Adrenal gland (tissue), 5 donors: ENCODE results near the gene CLRN2.

Source experiments
- CTCF ChIP-seq, 6 experiments: fragments of 450-650 bp in 4 of 6; fragments of 200-600 bp in 2 of 6; sonication (generic) in 1 of 6; IDR thresholded peaks; 1 replicate in 5 of 6; 2 replicates in 1 of 6; pipeline versions ENCODE4 v1.5.1 to v1.8.0; 2016 to 2021; ENCODE audit warnings: antibody characterized with exemption in 6 of 6, mild to moderate bottlenecking in 2 of 6, moderate library complexity in 1 of 6
- POLR2A ChIP-seq, 2 donors: fragments of 450-650 bp; IDR thresholded peaks; one replicate each; pipeline ENCODE4 v1.6.1; 2017; ENCODE audit warnings: antibody characterized with exemption in 2 of 2, mild to moderate bottlenecking in 2 of 2, moderate library complexity in 1 of 2
- donor health status: DM: no; HTN: no; CAD: no.

GRCh38 chr4:17511950-17512795, 2.8 kb upstream of the CLRN2 start, which contains the start of gene QDPR:
- TF ChIP-seq CTCF (IDR thresholded peaks at IDR 0.05) = peak; percentile 16 to 56 (median 43)
- peak; percentile 67 to 72 for TF ChIP-seq POLR2A (IDR thresholded peaks at IDR 0.05)
